Neural cell (in vitro differentiated cells): ENCODE results near the gene FREM3. TPM values are rescaled to one million over a fixed set of nuclear protein-coding genes. Genes with fewer than 3 reads are reported as not detected.
"Not testable (repeated sequence)": the region's sequence is repeated elsewhere in the genome, so short reads cannot be mapped to it uniquely, and the experiment has no call there.

Experiments
- H2AFZ ChIP-seq: fragments of 200-600, 300-800 bp; sonication (generic), shearing (Covaris generic); 2 replicates; pipeline ENCODE4 v1.6.0; 2014; ENCODE audit warnings: low read depth, mild to moderate bottlenecking, antibody characterized with exemption, low read length, moderate library complexity
- H3F3A ChIP-seq: fragments of 200-600 bp; shearing (Covaris generic); 2 replicates; pipeline ENCODE4 v1.6.1; 2016; ENCODE audit warnings: mild to moderate bottlenecking, moderate library complexity, mixed read lengths, antibody characterized with exemption, low read length; ENCODE audit not compliant: insufficient read depth, poor library complexity, severe bottlenecking
- H3K27ac ChIP-seq: fragments of 200-600, 300-800 bp; sonication (generic), shearing (Covaris generic); 2 replicates; pipeline ENCODE4 v1.5.1; 2014; ENCODE audit warnings: mild to moderate bottlenecking, low read length, moderate library complexity
- H3K27me3 ChIP-seq: fragments of 300-800, 200-600 bp; sonication (generic), shearing (Covaris generic); 2 replicates; pipeline ENCODE4 v1.6.0; 2014; ENCODE audit warnings: mild to moderate bottlenecking, low read depth, low read length, moderate library complexity; ENCODE audit not compliant: insufficient read depth
- H3K36me3 ChIP-seq: fragments of 300-800, 200-600 bp; sonication (generic), shearing (Covaris generic); 2 replicates; pipeline ENCODE4 v1.5.1; 2014; ENCODE audit warnings: mild to moderate bottlenecking, antibody characterized with exemption, low read length, moderate library complexity; ENCODE audit not compliant: insufficient read depth
- H3K4me2 ChIP-seq: fragments of 300-800, 200-600 bp; sonication (generic), shearing (Covaris generic); 2 replicates; pipeline ENCODE4 v1.6.0; 2014; ENCODE audit warnings: mild to moderate bottlenecking, low read length
- H3K4me3 ChIP-seq: fragments of 300-800, 200-600 bp; sonication (generic), shearing (Covaris generic); 2 replicates; pipeline ENCODE4 v1.5.1; 2014; ENCODE audit warnings: mild to moderate bottlenecking, low read length, moderate library complexity
- H3K79me2 ChIP-seq: fragments of 200-600 bp; shearing (Covaris generic); replicated peaks from 2 replicates; pipeline ENCODE4 v1.6.0; 2014; ENCODE audit warnings: mild to moderate bottlenecking, low read length, moderate library complexity; ENCODE audit not compliant: insufficient read depth
- H3K9ac ChIP-seq: fragments of 300-800, 200-600 bp; sonication (generic), shearing (Covaris generic); 2 replicates; pipeline ENCODE4 v1.6.1; 2016; ENCODE audit warnings: mild to moderate bottlenecking, low read length, mixed read lengths
- H3K9me2 ChIP-seq: fragments of 200-600 bp; shearing (Covaris generic); 2 replicates; pipeline ENCODE4 v1.6.1; 2016; ENCODE audit warnings: mild to moderate bottlenecking, low read length, mixed read lengths; ENCODE audit not compliant: insufficient read depth
- H3K9me3 ChIP-seq: fragments of 200-600, 300-800 bp; sonication (generic), shearing (Covaris generic); 2 replicates; pipeline ENCODE4 v1.6.1; 2016; ENCODE audit warnings: mild to moderate bottlenecking, mixed run types, low read length, moderate library complexity, mixed read lengths
- H4K20me1 ChIP-seq: fragments of 200-600 bp; shearing (Covaris generic); 2 replicates; pipeline ENCODE4 v1.6.1; 2016; ENCODE audit warnings: mild to moderate bottlenecking, mixed run types; ENCODE audit not compliant: insufficient read depth
- EP300 ChIP-seq: fragments of 450-650 bp; conservative IDR thresholded peaks from 2 replicates; pipeline ENCODE4 v1.6.1; 2014; ENCODE audit warnings: antibody characterized with exemption, mild to moderate bottlenecking, moderate library complexity; ENCODE audit not compliant: poor library complexity, severe bottlenecking
- EZH2 ChIP-seq: fragments of 200-600, 300-800 bp; shearing (Covaris generic), sonication (generic); IDR thresholded peaks from 2 replicates; pipeline ENCODE4 v1.6.1; 2014; ENCODE audit warnings: antibody characterized with exemption, low read length, borderline replicate concordance, mild to moderate bottlenecking; ENCODE audit not compliant: insufficient read depth, poor library complexity, severe bottlenecking
- MXI1 ChIP-seq: fragments of 450-650 bp; conservative IDR thresholded peaks from 2 replicates; pipeline ENCODE4 v1.6.1; 2014; ENCODE audit warnings: antibody characterized with exemption, mild to moderate bottlenecking; ENCODE audit not compliant: poor library complexity, severe bottlenecking
- POLR2AphosphoS5 ChIP-seq: IDR thresholded peaks from 2 replicates; pipeline ENCODE4 v1.6.1; 2012
- RAD21 ChIP-seq: fragments of 450-650 bp; conservative IDR thresholded peaks from 2 replicates; pipeline ENCODE4 v1.6.1; 2014; ENCODE audit warnings: antibody characterized with exemption, mild to moderate bottlenecking, moderate library complexity
- REST ChIP-seq: IDR thresholded peaks from 2 replicates; pipeline ENCODE4 v1.6.1; 2012; ENCODE audit warnings: borderline replicate concordance
- SMC3 ChIP-seq: fragments of 450-650 bp; conservative IDR thresholded peaks from 2 replicates; pipeline ENCODE4 v1.6.1; 2014; ENCODE audit warnings: antibody characterized with exemption, mild to moderate bottlenecking, moderate library complexity; ENCODE audit not compliant: poor library complexity
- TAF1 ChIP-seq: IDR thresholded peaks from 2 replicates; pipeline ENCODE4 v1.6.1; 2012; ENCODE audit warnings: low read depth
- polyA plus RNA-seq: library from polyadenylated mRNA; depleted of rRNA; stranded (reverse); fragments of >200 nt; gene quantifications from 2 replicates; pipeline ENCODE4 v1.2.3, GENCODE V29; 2014
- TF ChIP-seq, protein P1 (sequence below): fragments of 450-650 bp; IDR thresholded peaks from 2 replicates; pipeline ENCODE4 v1.5.1; 2014; ENCODE audit warnings: antibody characterized with exemption, mild to moderate bottlenecking, moderate library complexity; ENCODE audit not compliant: poor library complexity, severe bottlenecking

FREM3 gene
- polyA plus RNA-seq, 1 donor from 2014 or later = 0.35 TPM

GRCh38 chr4:143721317-143721716 lies 20.8 kb upstream of the FREM3 start:
- no peaks in the 10 kb centered on the region for H3K9me2 ChIP-seq
- no peak overlapping the region for H3K4me2 ChIP-seq
- H3K79me2 ChIP-seq = no peaks in the 10 kb centered on the region
- H3K9ac ChIP-seq = no peak overlapping the region
- no peaks in the 10 kb centered on the region for H3K36me3 ChIP-seq
- H3K27me3 ChIP-seq = no peaks in the 10 kb centered on the region
- no peaks in the 10 kb centered on the region for H3F3A ChIP-seq
- no peak overlapping the region for H3K27ac ChIP-seq
- no peak for TF ChIP-seq TAF1
- TF ChIP-seq, protein P1, sequence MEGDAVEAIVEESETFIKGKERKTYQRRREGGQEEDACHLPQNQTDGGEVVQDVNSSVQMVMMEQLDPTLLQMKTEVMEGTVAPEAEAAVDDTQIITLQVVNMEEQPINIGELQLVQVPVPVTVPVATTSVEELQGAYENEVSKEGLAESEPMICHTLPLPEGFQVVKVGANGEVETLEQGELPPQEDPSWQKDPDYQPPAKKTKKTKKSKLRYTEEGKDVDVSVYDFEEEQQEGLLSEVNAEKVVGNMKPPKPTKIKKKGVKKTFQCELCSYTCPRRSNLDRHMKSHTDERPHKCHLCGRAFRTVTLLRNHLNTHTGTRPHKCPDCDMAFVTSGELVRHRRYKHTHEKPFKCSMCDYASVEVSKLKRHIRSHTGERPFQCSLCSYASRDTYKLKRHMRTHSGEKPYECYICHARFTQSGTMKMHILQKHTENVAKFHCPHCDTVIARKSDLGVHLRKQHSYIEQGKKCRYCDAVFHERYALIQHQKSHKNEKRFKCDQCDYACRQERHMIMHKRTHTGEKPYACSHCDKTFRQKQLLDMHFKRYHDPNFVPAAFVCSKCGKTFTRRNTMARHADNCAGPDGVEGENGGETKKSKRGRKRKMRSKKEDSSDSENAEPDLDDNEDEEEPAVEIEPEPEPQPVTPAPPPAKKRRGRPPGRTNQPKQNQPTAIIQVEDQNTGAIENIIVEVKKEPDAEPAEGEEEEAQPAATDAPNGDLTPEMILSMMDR = no peak
- no peak for TF ChIP-seq MXI1
- TF ChIP-seq EP300 = no peak
- TF ChIP-seq EZH2 = no peak
- no peak for TF ChIP-seq SMC3
- no peak for TF ChIP-seq RAD21
- TF ChIP-seq REST = no peak
- no peak for TF ChIP-seq POLR2AphosphoS5
- H3K4me3 ChIP-seq = no peak overlapping the region
- H2AFZ ChIP-seq = no peak overlapping the region
- no peaks in the 10 kb centered on the region for H3K9me3 ChIP-seq
- H4K20me1 ChIP-seq = no peaks in the 10 kb centered on the region

DNA sequence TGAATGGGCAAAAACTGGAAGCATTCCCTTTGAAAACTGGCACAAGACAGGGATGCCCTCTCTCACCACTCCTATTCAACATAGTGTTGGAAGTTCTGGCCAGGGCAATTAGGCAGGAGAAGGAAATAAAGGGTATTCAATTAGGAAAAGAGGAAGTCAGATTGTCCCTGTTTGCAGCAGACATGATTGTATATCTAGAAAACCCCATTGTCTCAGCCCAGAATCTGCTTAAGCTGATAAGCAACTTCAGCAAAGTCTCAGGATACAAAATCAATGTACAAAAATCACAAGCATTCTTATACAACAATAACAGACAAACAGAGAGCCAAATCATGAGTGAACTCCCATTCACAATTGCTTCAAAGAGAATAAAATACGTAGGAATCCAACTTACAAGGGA lies 18.3 kb upstream of the FREM3 start:
- not testable (repeated sequence) for H4K20me1 ChIP-seq, H3K4me3 ChIP-seq, H3K9ac ChIP-seq, H3K9me3 ChIP-seq, H3K4me2 ChIP-seq, H3K9me2 ChIP-seq, H2AFZ ChIP-seq, H3K79me2 ChIP-seq, H3K36me3 ChIP-seq, H3K27me3 ChIP-seq, H3F3A ChIP-seq, H3K27ac ChIP-seq

DNA sequence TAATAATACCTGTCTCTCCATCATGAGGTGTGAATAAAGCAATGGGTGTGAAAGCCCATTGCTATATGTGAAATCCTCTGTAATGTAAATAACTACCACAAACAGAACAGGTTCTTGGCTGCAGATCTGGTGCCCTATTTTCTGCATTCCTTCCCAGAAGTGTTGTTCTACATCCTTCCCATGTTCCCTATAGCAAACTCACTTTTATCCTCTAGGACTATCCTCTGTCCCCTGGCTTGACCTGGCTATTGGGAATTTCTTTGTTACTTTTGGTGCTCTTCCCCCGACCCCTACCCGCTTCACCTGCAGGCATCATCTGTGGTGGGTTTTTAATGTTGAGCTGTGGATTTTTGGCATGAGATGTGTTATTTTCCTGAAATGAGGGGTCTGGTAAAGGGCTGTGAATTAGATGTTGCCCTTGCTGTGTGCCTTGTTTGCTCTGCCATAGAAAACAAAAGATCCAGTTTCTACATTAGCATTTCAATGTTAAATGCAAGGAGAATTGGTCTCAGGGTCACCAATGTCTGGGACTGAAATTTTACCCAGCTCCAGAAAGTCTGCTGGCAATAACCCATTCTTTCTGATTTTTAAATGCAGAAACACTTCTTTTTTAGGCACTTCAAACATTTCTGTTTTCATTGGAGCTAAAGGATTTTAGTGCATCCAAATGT lies 13.6 kb upstream of the FREM3 start:
- Histone ChIP-seq H3F3A (no peaks in the 10 kb centered on the region), H3K27me3 (no peaks in the 10 kb centered on the region)

More for the DNA sequence above, 13.6 kb upstream of the FREM3 start:
- Histone ChIP-seq H3K79me2 (no peaks in the 10 kb centered on the region), H3K4me3 (no peak overlapping the region), H3K9me2 (no peaks in the 10 kb centered on the region), H2AFZ (no peak overlapping the region), H4K20me1 (no peaks in the 10 kb centered on the region), H3K36me3 (no peaks in the 10 kb centered on the region), H3K27ac (no peak overlapping the region), H3K9me3 (no peaks in the 10 kb centered on the region), H3K4me2 (no peak overlapping the region), H3K9ac (no peak overlapping the region)
- TF ChIP-seq EZH2 (no peak), EP300 (no peak), MXI1 (no peak), TAF1 (no peak)
- TF ChIP-seq, protein P1 = no peak
